GM19395 (cell line): ENCODE measurements around the gene GFAP.

Experiments
- ATAC-seq: cut with Tn5 transposase; IDR thresholded peaks from one replicate; pipeline ENCODE4 v1.9.1; 2021; ENCODE audit warnings: mild to moderate bottlenecking, moderate library complexity; ENCODE audit not compliant: unreplicated experiment

Gene GFAP

DNA sequence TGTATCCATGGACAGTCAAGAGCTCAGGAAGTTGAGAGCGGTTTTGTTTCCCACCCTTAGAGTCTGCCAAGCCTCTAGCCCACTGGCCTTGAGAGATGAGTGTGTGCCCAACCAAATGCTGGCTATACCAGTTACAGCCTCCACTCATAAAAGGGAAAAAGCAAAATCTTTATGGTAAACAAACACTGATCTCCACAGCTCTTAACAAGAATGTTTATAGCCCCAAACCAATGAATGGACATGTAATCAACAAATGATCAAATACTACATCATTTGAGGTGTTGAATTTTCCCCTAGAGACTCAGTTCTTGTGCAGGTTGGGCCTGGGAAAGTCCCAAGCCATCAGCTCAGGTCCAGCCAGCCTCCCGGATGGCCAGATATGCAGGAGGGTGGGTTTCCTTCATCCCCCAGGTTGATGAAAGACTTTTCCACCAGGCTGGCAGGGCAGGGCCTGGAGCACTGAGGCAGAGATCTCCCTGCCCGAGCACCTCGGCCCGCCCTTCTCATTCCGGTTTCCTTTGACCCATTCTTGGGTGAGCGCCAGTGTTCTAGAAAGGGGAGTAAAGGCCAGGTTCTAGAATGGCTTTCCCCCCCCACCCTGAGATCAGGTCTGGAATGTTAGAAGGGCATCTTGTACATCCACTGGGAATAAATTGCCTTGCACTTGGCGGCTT, 12.2 kb downstream of the GFAP start:
- no peak for ATAC-seq

DNA sequence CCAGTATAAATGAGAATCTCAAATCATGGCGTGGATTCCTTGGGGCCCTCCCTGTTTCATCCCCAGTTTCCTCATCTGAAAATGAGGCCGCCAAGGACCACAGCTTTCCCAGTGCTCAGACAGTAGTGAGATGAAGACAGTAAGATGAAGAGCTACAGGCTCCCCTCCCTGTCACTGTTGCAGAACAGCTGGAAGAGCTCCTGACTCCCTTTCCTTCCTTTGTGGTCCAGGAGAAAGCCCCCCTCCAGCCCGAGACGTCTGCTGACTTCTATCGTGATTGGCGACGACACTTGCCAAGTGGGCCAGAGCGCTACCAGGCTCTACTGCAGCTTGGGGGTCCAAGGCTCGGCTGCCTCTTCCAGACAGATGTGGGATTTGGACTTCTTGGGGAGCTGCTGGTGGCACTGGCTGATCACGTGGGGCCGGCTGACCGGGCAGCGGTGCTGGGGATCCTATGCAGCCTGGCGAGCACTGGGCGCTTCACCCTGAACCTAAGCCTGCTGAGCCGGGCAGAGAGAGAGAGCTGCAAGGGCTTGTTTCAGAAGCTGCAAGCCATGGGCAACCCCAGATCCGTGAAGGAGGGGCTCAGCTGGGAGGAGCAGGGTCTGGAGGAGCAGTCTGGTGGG, 13.1 kb downstream of the GFAP start:
- no peak for ATAC-seq

DNA sequence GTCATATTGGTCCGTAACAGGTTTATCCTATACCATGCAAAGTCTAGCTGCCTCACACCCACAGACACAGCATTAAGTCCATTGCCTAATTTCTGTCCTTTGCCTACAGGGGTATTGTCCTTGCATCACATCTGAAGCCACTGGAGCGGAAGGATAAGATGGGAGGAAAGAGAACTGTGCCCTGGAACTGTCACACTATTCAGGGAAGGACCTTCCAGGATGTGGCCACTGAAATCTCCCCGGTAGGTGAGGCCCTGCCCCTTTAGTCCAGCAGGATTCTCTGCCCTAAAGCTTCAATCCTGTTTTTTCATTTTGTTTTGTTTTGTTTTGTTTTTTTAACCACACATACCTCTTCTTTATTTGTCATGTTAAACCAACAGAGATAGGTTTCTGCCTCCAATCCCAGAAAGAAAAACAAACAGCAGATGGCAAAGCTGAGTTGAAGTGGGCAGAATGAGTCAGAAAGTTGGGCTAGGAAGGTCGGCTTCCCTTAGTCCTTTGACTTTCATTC, 13.8 kb downstream of the GFAP start:
- ATAC-seq: no peak

DNA sequence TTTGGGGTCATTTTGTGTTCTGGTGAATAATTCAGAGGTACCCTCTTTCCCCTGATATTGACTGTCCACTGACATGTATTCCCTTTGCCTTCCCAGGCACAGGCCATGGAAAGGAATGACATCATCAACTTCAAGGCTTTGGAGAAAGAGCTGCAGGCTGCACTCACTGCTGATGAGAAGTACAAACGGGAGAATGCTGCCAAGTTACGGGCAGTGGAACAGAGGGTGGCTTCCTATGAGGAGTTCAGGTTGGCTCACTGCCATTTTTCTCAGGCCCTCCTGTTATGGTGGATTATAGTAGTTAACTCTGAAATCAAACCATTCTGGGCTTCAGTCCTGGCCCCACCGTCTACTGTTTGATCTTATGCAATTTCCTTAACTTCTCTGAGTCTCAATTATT, 14.4 kb downstream of the GFAP start:
- ATAC-seq: no peak

DNA sequence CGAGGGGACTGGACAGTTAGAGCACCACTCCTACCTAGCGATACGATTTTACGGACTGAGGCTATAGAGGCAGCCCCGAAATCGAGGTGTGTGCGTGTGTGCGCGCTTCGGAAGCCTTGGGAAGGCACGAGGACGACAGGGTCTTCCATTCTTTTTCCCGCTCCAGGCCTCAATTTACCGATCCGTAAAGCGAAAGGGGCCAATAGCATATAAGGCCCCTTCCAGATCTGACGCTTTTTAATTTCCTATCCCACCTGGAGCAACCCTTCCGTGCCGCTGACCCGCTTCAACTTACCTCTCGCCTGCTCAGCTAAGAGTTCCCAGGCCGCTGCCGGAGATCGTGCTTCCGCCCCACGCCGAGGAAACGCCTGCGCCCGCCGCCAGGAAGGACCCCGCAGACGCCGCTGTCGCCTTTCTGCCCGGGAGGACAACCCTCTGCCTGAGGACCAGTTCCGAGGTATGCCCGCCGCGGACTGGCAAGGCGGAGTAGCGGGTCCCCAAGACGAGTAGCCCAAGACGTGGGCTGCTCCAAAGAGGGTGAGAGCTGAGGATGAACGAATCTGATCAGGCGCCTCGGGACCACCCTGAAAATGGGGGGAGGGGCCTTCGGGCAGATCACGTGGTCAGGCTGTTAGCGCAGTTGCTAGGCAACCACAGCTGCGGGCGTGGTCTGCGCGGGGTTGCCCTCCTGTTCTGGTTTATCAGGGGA, 16.1 kb downstream of the GFAP start, which contains the start of gene EFTUD2:
Gene EFTUD2 (minus strand): TSS at position 372 of the 709 bp plus-strand sequence. CDS start 4,924 bp downstream, outside the sequence.
- ATAC-seq: peak; percentile 83

DNA sequence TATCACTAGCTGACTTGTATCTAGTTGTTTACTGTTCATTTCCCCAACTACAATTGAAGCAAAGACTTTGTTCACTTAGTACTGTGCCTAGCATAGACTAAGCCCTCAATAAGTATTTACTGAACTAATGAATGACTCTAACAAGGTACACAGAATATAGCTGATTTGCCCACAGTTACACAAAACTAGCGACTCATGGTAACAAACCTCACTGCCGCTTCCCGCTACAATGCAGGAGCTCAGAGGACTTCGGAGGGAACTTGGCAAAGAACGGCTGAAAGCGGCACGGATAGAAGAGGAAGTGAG, 16.6 kb downstream of the GFAP start:
- peak; percentile 28 for ATAC-seq

DNA sequence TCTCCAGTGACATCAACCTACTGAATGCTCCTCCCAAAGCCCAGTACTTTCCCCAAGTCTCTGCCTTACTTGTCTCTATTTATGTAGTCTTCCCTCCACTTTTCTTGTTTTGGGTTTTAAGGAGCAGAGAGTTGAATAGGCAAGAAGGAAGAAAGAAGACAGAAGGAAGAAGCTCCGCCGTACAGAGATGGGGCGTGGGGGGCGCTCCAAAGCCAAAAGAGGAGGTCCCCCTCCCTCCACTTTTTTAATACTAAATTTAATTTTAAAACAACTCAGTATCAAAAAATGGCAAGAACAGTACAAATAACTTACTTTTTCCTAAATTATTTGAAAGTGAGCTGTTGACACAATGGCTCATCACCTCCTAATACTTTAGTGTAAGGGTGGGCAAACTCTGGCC, 20.7 kb downstream of the GFAP start:
- ATAC-seq: no peak

DNA sequence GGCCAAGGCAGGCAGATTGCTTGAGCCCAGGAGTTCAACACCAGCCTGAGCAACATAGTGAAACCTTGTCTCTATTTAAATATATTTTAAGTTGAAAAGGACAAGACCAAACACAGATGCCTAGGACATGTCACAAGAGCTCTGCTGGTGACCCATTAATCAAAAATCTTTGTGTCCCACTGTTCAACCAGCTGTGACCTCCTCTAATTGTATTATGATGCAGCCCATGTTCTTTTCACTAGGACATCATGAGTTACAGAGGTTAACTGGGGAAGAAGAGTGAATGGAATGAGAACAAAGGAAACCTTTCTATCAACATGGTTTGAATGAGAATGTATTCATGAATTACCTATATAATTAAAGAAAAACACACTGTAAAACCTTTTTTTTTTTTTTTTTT, 23.1 kb downstream of the GFAP start:
- ATAC-seq: no peak

DNA sequence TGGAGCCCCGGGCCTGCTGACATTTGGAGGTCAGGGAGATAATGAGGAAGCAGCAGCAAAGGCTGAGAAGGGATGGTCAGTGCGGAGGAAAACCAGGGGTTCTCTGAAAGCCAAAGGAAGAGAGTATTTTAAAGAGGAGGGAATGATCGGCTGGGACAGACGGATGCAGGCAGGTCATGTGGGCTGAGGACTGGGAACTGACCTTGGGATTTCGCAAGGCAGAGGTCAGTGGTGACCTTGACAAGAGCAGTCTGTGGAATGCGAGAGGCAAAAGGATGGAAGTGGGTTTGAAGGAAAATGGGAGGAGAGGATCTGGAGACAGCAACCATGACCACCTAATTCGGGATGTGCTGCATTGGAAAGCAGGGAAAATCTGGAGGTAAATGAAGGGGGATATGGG, 26.3 kb downstream of the GFAP start:
- no peak for ATAC-seq

DNA sequence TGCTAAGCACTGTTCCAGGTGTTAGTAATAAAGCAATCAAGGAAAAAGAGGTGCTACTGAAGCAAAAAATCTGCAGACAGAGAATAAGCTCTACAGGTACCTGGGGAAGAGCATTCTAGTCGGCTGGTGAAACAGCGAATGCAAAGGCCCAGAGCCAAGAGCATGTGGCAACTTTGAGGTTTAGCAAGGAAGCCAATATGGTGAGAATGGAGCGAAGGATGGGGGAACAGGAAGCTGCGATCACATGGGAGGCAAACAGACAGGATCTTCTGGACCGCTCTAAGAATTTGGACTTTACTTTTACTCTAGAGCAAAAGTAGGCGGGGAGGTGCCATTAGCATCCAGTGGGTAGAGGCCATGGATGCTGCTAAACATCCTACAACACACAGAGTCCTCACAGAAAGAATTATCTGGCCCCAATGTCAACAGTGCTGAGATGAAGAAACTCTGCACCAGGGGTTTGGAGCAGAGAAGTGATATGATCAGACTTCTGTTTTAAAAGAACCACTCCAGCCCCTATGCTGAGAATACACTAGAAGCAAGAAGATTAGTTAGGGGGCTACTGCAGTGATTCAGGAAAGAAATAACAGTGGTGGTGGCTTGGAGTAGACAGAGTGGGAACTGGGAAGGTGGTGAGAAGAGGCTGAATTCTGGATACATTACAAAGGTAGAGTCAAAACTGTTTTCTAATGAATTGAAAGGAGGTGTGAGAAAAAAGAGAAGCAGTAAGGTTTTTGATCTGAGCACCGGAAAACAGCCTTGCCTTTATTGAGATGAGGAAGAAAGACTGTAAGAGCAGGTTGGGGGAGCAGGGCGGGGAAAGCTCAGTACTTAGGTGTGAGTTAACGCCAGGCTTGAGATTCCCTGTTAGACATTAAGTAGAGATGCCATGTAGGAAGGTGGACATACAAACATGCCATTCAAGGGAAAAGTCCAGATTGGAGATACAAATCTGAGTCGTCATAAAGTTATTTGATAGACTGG, 27.0 kb downstream of the GFAP start:
- no peak for ATAC-seq

DNA sequence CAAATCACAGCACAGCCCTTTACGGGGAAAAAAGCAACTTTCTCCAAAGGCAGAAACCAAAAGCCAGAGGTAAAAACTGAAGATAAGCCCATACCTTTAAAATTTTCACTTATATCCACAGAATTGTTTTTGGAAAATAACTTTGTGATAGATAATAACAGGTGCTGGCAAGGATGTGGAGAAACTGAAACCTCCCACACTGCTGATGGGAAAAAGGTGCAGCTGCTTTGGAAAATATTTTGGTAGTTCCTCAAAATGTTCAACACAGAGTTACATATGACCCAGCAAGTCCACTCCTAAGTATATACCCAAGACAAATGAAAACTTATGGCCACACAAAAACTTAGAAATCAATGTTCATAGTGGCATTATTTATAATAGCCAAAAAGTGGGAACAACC, 28.3 kb downstream of the GFAP start:
- no peak for ATAC-seq

DNA sequence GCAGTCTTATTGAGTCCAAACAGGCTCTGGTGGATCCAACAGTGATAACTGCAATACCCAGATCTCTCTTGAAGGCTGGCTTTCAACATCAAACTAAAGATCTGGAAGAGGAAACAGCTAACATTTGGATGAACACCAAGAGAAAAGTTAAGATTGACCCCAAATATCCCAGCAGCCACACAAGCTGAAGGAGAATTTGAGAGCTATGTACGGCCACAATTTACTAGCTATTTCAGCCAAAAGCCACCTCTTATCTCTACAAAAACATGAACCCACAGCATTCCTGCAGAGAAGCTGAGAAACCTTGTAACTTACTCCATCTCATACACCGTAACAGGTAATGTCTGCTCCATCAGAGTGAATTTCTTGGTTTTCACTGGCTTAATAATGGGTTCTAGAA, 30.4 kb downstream of the GFAP start:
- no peak for ATAC-seq

DNA sequence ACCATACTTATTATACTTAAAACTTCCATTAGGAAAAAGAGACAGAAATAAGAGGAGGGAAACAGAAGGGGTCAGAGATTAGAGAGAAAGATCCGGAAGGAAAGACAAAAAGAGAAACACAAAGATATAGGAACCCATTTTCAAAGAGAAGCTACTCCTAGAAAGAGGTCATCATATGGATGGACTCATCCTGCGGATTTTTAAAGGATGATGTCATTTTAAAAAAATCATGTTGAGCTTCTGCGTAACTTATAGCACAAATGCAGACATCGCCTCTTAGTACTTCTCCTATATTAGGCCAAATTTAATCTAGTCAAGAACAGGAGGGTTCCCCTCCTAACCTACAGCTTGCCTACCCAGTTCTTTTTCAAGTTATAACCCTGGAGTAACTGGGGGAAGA, 34.2 kb downstream of the GFAP start:
- ATAC-seq: no peak

DNA sequence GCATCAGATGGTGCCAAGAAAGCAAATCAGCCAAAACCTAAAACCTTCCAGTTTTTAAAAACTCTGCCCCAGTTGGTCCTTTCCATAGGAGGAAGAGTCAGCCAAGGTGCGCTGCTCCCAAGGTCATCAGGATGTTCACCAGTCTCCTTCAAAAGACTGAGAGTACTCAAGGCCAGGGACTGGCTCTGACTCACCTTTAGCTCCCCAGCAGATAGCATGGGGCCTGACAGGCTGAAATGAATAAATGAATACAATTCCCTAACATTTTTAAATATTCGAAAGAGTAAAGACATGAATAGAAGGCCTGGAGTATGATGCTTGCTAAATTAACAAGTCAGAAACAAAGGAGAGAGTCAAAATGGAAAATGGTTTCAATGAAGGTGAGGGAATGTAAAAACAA, 35.2 kb downstream of the GFAP start:
- ATAC-seq: no peak

DNA sequence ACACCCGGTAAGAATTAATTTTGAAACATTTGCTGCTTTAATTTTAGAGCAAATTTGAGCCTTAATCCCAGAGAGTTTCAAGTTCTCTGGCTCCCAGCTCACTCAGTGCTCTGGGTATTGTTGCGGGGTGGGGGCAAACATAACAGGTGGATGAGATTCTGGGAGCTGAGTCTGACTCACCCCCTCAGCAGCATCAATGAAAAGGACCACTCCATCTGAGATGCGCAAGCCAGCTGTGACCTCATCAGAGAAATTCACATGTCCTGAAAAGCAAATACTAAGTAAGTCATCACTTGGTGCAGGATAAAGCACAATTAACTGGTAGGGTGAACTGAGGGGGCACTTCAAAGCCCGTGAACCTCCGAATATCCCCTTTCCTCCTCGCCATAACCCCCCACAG, 35.9 kb downstream of the GFAP start:
- no peak for ATAC-seq

DNA sequence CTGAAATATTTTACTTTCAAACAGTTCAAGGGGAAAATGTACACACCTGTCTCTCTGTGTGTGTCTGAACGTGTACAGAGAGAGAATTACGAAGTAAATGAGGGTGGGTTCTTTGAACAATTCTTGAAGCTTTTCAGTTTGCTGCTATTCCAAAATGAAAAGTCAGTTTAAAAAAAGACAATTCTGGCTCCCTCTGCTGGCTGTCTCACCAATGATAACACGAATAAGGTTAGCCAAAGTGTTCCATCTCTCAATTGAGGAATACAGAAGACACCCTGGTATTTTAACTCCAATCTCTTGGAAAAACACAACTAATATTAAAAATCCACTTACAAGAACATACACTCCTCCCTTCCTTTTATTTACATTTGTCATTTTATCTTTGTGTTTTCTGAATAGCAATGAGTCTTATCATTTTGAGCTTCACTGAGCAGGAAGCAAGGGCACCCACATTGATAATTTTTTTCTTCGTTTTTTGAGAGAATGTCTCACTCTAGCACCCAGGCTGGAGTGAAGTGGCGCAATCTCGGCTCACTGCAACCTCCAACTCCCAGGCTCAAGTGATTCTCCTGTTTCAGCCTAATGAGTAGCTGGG, 36.6 kb downstream of the GFAP start:
- ATAC-seq: no peak

DNA sequence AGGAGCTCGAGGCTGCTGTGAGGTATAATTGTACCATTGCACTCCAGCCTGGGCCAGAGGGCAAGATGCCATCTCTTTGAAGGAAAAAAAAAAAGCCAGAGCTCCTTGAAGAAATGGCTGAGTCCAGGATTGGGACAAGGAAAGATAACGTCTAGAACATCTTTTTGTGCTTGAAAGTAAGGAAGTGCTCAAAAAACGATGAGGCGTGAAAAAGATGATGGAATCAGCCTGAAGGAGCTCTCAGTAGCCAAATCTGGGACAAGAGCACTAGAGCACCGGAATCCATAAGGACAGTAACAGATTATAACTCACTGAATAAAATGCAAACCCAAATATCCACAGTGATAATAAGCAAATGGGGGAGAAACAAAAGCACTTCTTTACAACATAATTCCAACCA, 38.2 kb downstream of the GFAP start:
- no peak for ATAC-seq

DNA sequence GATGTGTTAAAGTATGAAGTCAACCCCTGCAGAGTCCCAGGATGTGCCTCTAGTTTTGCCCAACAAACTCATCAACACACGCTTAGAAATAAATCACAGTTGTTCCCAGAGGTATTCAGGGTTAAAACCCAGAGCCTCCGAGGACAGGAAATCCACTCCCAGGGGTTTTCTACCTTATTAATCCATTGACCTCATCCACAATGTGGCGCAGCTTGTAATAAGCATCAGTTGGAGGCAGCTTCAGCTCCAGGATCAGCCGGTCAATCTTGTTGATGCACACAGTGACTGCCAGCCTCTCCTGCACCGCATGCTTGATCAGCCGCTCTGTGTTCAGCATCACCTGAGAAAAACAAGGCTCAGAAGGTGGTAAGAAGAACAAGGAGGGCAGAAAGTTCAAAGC, 39.5 kb downstream of the GFAP start:
- ATAC-seq: no peak

DNA sequence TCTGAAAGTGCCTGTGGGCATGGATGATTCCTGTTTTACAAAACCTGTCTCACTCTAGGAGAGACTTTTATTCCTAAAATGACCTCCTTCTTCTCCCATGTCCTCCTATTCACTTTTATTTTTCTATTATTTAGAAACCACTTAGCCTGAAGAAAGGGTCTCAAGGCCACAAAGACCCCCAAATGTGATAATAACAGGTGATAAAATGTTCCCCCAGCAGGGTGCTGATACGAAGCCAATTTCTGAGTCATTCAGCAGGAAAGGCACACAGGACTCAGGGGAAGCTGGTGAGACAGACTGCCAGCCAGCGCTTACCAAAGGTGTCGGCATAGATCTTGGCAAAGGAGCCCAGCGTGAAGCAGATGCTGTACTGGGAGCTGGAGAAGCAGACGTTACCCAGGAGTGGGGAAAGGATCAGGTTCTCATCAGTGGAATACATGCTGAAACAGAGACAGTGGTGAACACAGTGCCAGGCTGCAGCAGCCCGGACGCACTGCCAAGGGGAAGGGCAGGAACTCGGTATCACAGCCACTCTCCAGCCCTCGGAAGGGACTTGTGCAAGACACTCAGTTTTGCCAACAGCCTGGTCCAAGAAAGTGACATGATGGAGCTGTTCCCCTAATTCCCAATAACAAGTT, 43.0 kb downstream of the GFAP start:
- no peak for ATAC-seq

DNA sequence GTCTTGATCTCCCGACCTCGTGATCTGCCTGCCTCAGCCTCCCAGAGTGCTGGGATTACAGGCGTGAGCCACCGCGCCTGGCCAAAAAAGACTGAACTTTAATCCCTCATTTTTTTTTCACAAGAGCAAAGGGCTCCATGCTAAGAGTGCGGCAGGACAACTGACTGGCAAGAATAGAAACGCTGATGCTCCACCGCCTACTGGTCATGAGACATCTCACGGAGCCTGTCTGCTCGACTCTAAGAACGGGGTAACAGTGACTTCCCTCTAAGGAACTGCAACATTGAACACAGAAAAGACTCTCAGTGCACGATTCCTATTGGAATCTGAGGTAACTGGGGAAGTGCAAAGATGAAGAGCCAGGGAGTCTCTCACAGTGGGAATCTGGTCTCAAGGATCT, 43.7 kb downstream of the GFAP start:
- no peak for ATAC-seq
